H1 (cell line): Measurements from ENCODE around the gene USP10. TPM values are rescaled to one million over a fixed set of nuclear protein-coding genes. Genes with fewer than 3 reads are reported as not detected.

ENCODE experiments used
- CTCF ChIA-PET: fragments of 300-600 bp; sonication (Branson Sonifier 250); formaldehyde crosslinking; loops from one replicate; lab custom pipeline; 2021; ENCODE audit not compliant: partially characterized antibody; lab: Charles Lee
- POLR2A ChIA-PET: fragments of 300-600 bp; sonication (Branson Sonifier 250); formaldehyde crosslinking; loops from one replicate; lab custom pipeline; 2021; ENCODE audit warnings: inconsistent platforms; ENCODE audit not compliant: partially characterized antibody; lab: Charles Lee
- DNase-seq, 2 experiments: peaks; one replicate each; pipeline versions ENCODE4 v3.0.0 to v3.0.0-alpha.2; 2010 to 2022; ENCODE audit warnings: low spot score in 2 of 2, low read depth in 1 of 2, mixed read lengths in 1 of 2
- FAIRE-seq: peaks from 2 replicates; lab custom pipeline; 2011; peaks lifted over from hg19 to GRCh38; lab: Jason Lieb, UNC
- H2AFZ ChIP-seq: 2 replicates; pipeline ENCODE4 v1.8.1; 2012; ENCODE audit warnings: low read length, inconsistent platforms
- H2AK5ac ChIP-seq: 2 replicates; pipeline ENCODE4 v1.6.1; 2013; ENCODE audit warnings: low read depth, low read length
- H2BK120ac ChIP-seq: replicated peaks from 2 replicates; pipeline ENCODE3; 2013; ENCODE audit warnings: low read depth, low read length, inconsistent platforms
- H2BK12ac ChIP-seq: 2 replicates; pipeline ENCODE4 v1.6.1; 2013; ENCODE audit warnings: low read depth, low read length
- H2BK15ac ChIP-seq: 2 replicates; pipeline ENCODE4 v1.6.1; 2013; ENCODE audit warnings: low read length
- H2BK20ac ChIP-seq: 2 replicates; pipeline ENCODE4 v1.6.1; 2013; ENCODE audit warnings: low read length
- H2BK5ac ChIP-seq: 2 replicates; pipeline ENCODE4 v1.6.1; 2013; ENCODE audit warnings: low read depth, low read length
- H3K14ac ChIP-seq: 2 replicates; pipeline ENCODE4 v1.6.1; 2013; ENCODE audit warnings: inconsistent platforms; ENCODE audit not compliant: insufficient read length
- H3K18ac ChIP-seq: 2 replicates; pipeline ENCODE4 v1.6.1; 2013; ENCODE audit warnings: low read length; ENCODE audit errors: extremely low read depth
- H3K23ac ChIP-seq: 2 replicates; pipeline ENCODE4 v1.6.1; 2013; ENCODE audit warnings: inconsistent platforms; ENCODE audit not compliant: insufficient read length
- H3K23me2 ChIP-seq: 2 replicates; pipeline ENCODE4 v1.6.1; 2013; ENCODE audit warnings: low read depth, low read length
- H3K27ac ChIP-seq: 2 replicates; pipeline ENCODE4 v1.6.1; 2011; ENCODE audit warnings: low read depth, low read length, inconsistent platforms
- H3K27me3 ChIP-seq, 4 experiments: replicated peaks in 1 of 4; 1 replicate in 1 of 4; 2 replicates in 3 of 4; pipeline versions ENCODE4 v1.6.1 to v1.8.1; 2011 to 2013; ENCODE audit warnings: low read length in 3 of 4, mild to moderate bottlenecking in 3 of 4, inconsistent platforms in 2 of 4, mixed read lengths in 2 of 4, moderate library complexity in 1 of 4; ENCODE audit not compliant: control insufficient read depth in 3 of 4, insufficient read depth in 3 of 4; ENCODE audit errors: extremely low read depth in 1 of 4
- H3K36me3 ChIP-seq, 4 experiments: 2 replicates each; pipeline versions ENCODE4 v1.6.1 to v1.8.1; 2011 to 2013; ENCODE audit warnings: mild to moderate bottlenecking in 4 of 4, low read length in 3 of 4, moderate library complexity in 2 of 4, control low read depth in 1 of 4, inconsistent platforms in 1 of 4; ENCODE audit not compliant: insufficient read depth in 4 of 4, control insufficient read depth in 2 of 4
- H3K4ac ChIP-seq: replicated peaks from 2 replicates; pipeline ENCODE3; 2013; ENCODE audit warnings: low read length, low read depth, mixed read lengths, inconsistent platforms; ENCODE audit not compliant: insufficient read length
- H3K4me1 ChIP-seq, 4 experiments: replicated peaks in 1 of 4; 1 replicate in 1 of 4; 2 replicates in 3 of 4; pipeline versions ENCODE4 v1.6.1 to v1.8.1; 2011 to 2013; ENCODE audit warnings: low read length in 3 of 4, inconsistent platforms in 2 of 4, mixed read lengths in 1 of 4; ENCODE audit not compliant: insufficient read depth in 4 of 4, control insufficient read depth in 3 of 4
- H3K4me2 ChIP-seq, 2 experiments: 2 replicates each; pipeline versions ENCODE4 v1.6.1 to v1.8.1; 2011 to 2013; ENCODE audit warnings: low read depth in 2 of 2, low read length in 2 of 2, control low read depth in 1 of 2, inconsistent platforms in 1 of 2, mild to moderate bottlenecking in 1 of 2; ENCODE audit not compliant: insufficient read depth in 1 of 2
- H3K4me3 ChIP-seq, 4 experiments: fragments of 200-600, 300-600 bp in 1 of 4; sonication (generic), shearing (Covaris generic), sonication (Bioruptor Twin) in 1 of 4; 2 replicates each; pipeline versions ENCODE4 v1.5.1 to v1.8.1; 2011 to 2016; ENCODE audit warnings: low read length in 4 of 4, low read depth in 3 of 4, control low read depth in 2 of 4, inconsistent platforms in 2 of 4, mild to moderate bottlenecking in 2 of 4, mixed read lengths in 1 of 4, moderate library complexity in 1 of 4; ENCODE audit not compliant: insufficient read depth in 2 of 4; ENCODE audit errors: extremely low read depth in 1 of 4
- H3K56ac ChIP-seq: replicated peaks from 2 replicates; pipeline ENCODE3; 2013; ENCODE audit warnings: low read depth, mild to moderate bottlenecking, mixed read lengths, low read length, inconsistent platforms; ENCODE audit not compliant: insufficient read length
- H3K79me1 ChIP-seq: 2 replicates; pipeline ENCODE4 v1.6.1; 2013; ENCODE audit warnings: low read depth, low read length, control low read depth
- H3K79me2 ChIP-seq, 2 experiments: 2 replicates each; pipeline versions ENCODE4 v1.6.1 to v1.8.1; 2012 to 2013; ENCODE audit warnings: low read length in 2 of 2, mild to moderate bottlenecking in 2 of 2, inconsistent platforms in 1 of 2; ENCODE audit not compliant: insufficient read depth in 2 of 2, control insufficient read depth in 1 of 2
- H3K9ac ChIP-seq, 4 experiments: replicated peaks in 1 of 4; 1 replicate in 1 of 4; 2 replicates in 3 of 4; pipeline versions ENCODE4 v1.6.1 to v1.8.1; 2011 to 2013; ENCODE audit warnings: low read depth in 3 of 4, low read length in 3 of 4, control low read depth in 2 of 4, mild to moderate bottlenecking in 2 of 4, moderate library complexity in 2 of 4, inconsistent platforms in 1 of 4; ENCODE audit errors: extremely low read depth in 1 of 4
- H3K9me3 ChIP-seq, 2 experiments: 2 replicates each; pipeline versions ENCODE4 v1.6.1 to v1.8.1; 2012 to 2013; ENCODE audit warnings: mild to moderate bottlenecking in 2 of 2, moderate library complexity in 2 of 2, control low read depth in 1 of 2, inconsistent platforms in 1 of 2, low read depth in 1 of 2, low read length in 1 of 2, mixed read lengths in 1 of 2; ENCODE audit not compliant: insufficient read depth in 2 of 2
- H4K20me1 ChIP-seq, 2 experiments: replicated peaks in 1 of 2; 2 replicates each; pipeline versions ENCODE3 to v1.8.1; 2011 to 2013; ENCODE audit warnings: inconsistent platforms in 2 of 2, low read length in 2 of 2, mild to moderate bottlenecking in 1 of 2; ENCODE audit not compliant: insufficient read depth in 2 of 2, control insufficient read depth in 1 of 2
- H4K5ac ChIP-seq: 2 replicates; pipeline ENCODE4 v1.6.1; 2013; ENCODE audit warnings: low read length, low read depth, mixed read lengths, inconsistent platforms; ENCODE audit not compliant: insufficient read length
- H4K8ac ChIP-seq: 2 replicates; pipeline ENCODE4 v1.8.0; 2013; ENCODE audit warnings: mild to moderate bottlenecking, moderate library complexity, low read length, inconsistent platforms; ENCODE audit not compliant: insufficient read depth; ENCODE audit errors: extremely low read depth
- H4K91ac ChIP-seq: replicated peaks from 2 replicates; pipeline ENCODE3; 2013; ENCODE audit warnings: low read length, mixed read lengths, inconsistent platforms; ENCODE audit not compliant: insufficient read length
- BRCA1 ChIP-seq: IDR thresholded peaks from 2 replicates; pipeline ENCODE4 v1.6.1; 2012; ENCODE audit warnings: low read depth, low read length, improper control_type of control experiment
- CBX8 ChIP-seq: fragments of 300-800, 300-1000 bp; sonication (generic); IDR thresholded peaks from 2 replicates; pipeline ENCODE4 v1.7.1; 2016; ENCODE audit warnings: low read depth, low read length, borderline replicate concordance
- CHD2 ChIP-seq: IDR thresholded peaks from 2 replicates; pipeline ENCODE4 v1.6.1; 2012; ENCODE audit warnings: low read length, improper control_type of control experiment
- CTBP2 ChIP-seq: IDR thresholded peaks from 2 replicates; pipeline ENCODE4 v1.7.0; 2011; ENCODE audit warnings: borderline replicate concordance, mild to moderate bottlenecking, moderate library complexity, mixed read lengths, low read length; ENCODE audit not compliant: insufficient read depth, insufficient read length
- EGR1 ChIP-seq: IDR thresholded peaks from 2 replicates; pipeline ENCODE4 v1.6.1; 2011; ENCODE audit warnings: low read depth, low read length, borderline replicate concordance
- EP300 ChIP-seq, 2 experiments: IDR thresholded peaks; 1 replicate in 1 of 2; 2 replicates in 1 of 2; pipeline ENCODE4 v1.6.1; 2011 to 2012; ENCODE audit warnings: low read depth in 2 of 2, low read length in 2 of 2, mild to moderate bottlenecking in 2 of 2, borderline replicate concordance in 1 of 2, inconsistent platforms in 1 of 2, moderate library complexity in 1 of 2
- EZH2 ChIP-seq: fragments of 200-600 bp; sonication (generic); IDR thresholded peaks from 2 replicates; pipeline ENCODE4 v1.7.1; 2012; ENCODE audit warnings: low read depth, mild to moderate bottlenecking, moderate library complexity, low read length, inconsistent platforms; ENCODE audit not compliant: severe bottlenecking
- JUN ChIP-seq: IDR thresholded peaks from 2 replicates; pipeline ENCODE4 v1.6.1; 2011; ENCODE audit warnings: low read depth, mild to moderate bottlenecking, improper control_type of control experiment, low read length
- KDM1A ChIP-seq: fragments of 200-600, 300-600 bp; sonication (generic); IDR thresholded peaks from 2 replicates; pipeline ENCODE4 v1.7.1; 2016; ENCODE audit warnings: mild to moderate bottlenecking, low read length, borderline replicate concordance
- POLR2AphosphoS5 ChIP-seq: IDR thresholded peaks from 2 replicates; pipeline ENCODE4 v1.6.1; 2011; ENCODE audit warnings: low read depth, low read length
- SRF ChIP-seq: IDR thresholded peaks from 2 replicates; pipeline ENCODE4 v1.6.1; 2011; ENCODE audit warnings: mild to moderate bottlenecking, low read depth, low read length, moderate library complexity
- SUZ12 ChIP-seq: fragments of 200-600 bp; sonication (generic); IDR thresholded peaks from 2 replicates; pipeline ENCODE4 v1.6.1; 2012; ENCODE audit warnings: mild to moderate bottlenecking, inconsistent platforms, low read length, moderate library complexity, mixed read lengths
- ZNF274 ChIP-seq: IDR thresholded peaks from 2 replicates; pipeline ENCODE4 v1.7.0; 2012; ENCODE audit warnings: low read length, borderline replicate concordance; ENCODE audit errors: extremely low read depth
- WGBS, 2 experiments: shearing (Covaris generic) in 1 of 2; methylation state at CpG; one replicate each; pipeline versions ENCODE4 v1.1.6 to v1.1.7; 2013 to 2015; ENCODE audit warnings: low lambda C conversion rate in 2 of 2, mixed read lengths in 2 of 2, inconsistent platforms in 1 of 2, low coverage in 1 of 2, missing lambda C conversion rate in 1 of 2; ENCODE audit not compliant: insufficient replicate concordance in 2 of 2, insufficient coverage in 1 of 2, insufficient read length in 1 of 2; ENCODE audit errors: extremely low coverage in 1 of 2, missing lambda C conversion rate in 1 of 2; 5-methylcytosine and 5-hydroxymethylcytosine counted together
- polyA plus RNA-seq, 7 experiments: library from polyadenylated mRNA; depleted of rRNA in 3 of 7; stranded (reverse) in 5 of 7; unstranded in 2 of 7; fragments of >200 nt in 5 of 7; fragments of 200-250 nt in 2 of 7; gene quantifications; 1 replicate in 5 of 7; 2 replicates in 1 of 7; 4 replicates in 1 of 7; pipeline versions ENCODE4 v1.2.1 to v1.2.3, GENCODE V29; 2011 to 2013; ENCODE audit warnings: missing spikeins in 2 of 7, mixed read lengths in 2 of 7
- total RNA-seq: library from RNA; stranded (reverse); fragmentation: NEBNext Ultra II Directional; extraction: Animal tissue kit (Norgen Biotek cat#: 25700); gene quantifications from 2 replicates; pipeline ENCODE4 v1.2.1, GENCODE V29; 2021

Gene USP10
- total and polyA plus RNA-seq, 2 of the 8 experiments (the other 6 are each of a cell fraction or from before 2014, with no cell fraction given), result 171 to 195 TPM

DNA sequence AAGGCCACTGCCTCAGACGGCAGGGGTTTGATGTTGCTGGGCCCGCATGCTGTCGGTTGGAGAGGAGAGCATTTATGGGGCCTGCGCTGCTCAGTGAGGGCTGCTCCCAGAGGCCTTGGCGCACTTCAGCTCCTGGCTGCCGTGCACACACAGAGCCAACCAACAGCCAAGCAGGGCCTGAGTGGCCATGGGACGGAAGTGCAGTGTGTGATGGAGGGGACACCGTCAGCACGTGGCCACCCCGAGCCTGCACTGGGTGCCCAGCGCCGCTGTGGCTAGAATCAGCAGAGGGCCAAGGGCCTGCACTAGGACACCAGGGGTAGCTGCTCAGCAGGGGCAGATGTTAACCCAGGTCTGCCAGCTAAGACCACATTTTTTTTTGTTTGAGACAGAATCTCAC lies 29.7 kb upstream of the USP10 start:
- Histone ChIP-seq H3K79me1 (no peaks in the 10 kb centered on the region), H2BK5ac (peak overlapping the region; percentile 69), H2BK15ac (peak overlapping the region; percentile 81; the same call in 1 of the 2 replicates), H3K9me3 (no peaks in the 10 kb centered on the region), H3K27me3 (no peaks in the 10 kb centered on the region), H3K23ac (no peak overlapping the region), H3K4me3 (no peak overlapping the region), H3K14ac (no peak overlapping the region), H3K4me2 (no peak overlapping the region), H3K4me1 (peaks cover 0 to 9% (median 4%) of the 10 kb centered on the region in 4 experiments; a peak in 4 of 7 replicates), H2BK20ac (no peak overlapping the region), H2BK120ac (no peak overlapping the region), H2AFZ (no peak overlapping the region), H3K9ac (no peak overlapping the region), H2BK12ac (0 out of 2 replicates have a peak overlapping the region, but pooled peaks have one; percentile 2), H3K23me2 (no peaks in the 10 kb centered on the region), H4K91ac (no peak overlapping the region), H4K8ac (no peak overlapping the region), H3K56ac (no peak overlapping the region), H3K18ac (no peak overlapping the region), H3K79me2 (no peaks in the 10 kb centered on the region), H2AK5ac (0 out of 2 replicates have a peak overlapping the region, but pooled peaks have one; percentile 45), H4K20me1 (no peaks in the 10 kb centered on the region), H3K4ac (no peak overlapping the region), H3K36me3 (no peaks in the 10 kb centered on the region), H4K5ac (no peak overlapping the region), H3K27ac (no peak overlapping the region)
- CTCF ChIA-PET, result interaction anchor here (0.9 to 7.8 kb wide), 11 partner anchors 8 to 70 kb away, joined by 3 to 98 read pairs (median 4); partner anchors contain the start of gene KLHL36
- WGBS, 2 experiments, result 95% methylated on average over 12 of the region's 12 CpGs; no CpG with 5 or more reads in 1 of the 2 experiments
- TF ChIP-seq SUZ12, result no peak
- TF ChIP-seq POLR2AphosphoS5, result no peak
- TF ChIP-seq KDM1A, result no peak
- TF ChIP-seq JUN, result no peak
- no peak for TF ChIP-seq BRCA1
- TF ChIP-seq EGR1, result no peak
- TF ChIP-seq SRF, result no peak
- no peak for TF ChIP-seq EP300 (IDR thresholded peaks at IDR 0.05; ENCODE audit: borderline replicate concordance in 1 of 2, low read depth in 2 of 2, low read length in 2 of 2)
- TF ChIP-seq CTBP2, result no peak
- TF ChIP-seq ZNF274, result no peak
- no peak for TF ChIP-seq CHD2
- no peak for TF ChIP-seq EZH2
- no peak for TF ChIP-seq CBX8
- POLR2A ChIA-PET, result interaction anchor here (0.9 to 1.4 kb wide), 2 partner anchors 9 to 56 kb away, joined by 3 read pairs; no protein-coding TSS in a partner anchor
- FAIRE-seq (no peak), DNase-seq (no peak)
